HCT116 (cell line): ENCODE measurements around the gene FOXJ1. TPM values are rescaled to one million over a fixed set of nuclear protein-coding genes. Genes with fewer than 3 reads are reported as not detected.

Experiments used
- ATAC-seq: fragments of 200-7000 bp; cut with Tn5 transposase; 2 replicates; pipeline ENCODE4 v1.9.1; 2020; ENCODE audit warnings: mild to moderate bottlenecking, moderate library complexity
- BruUV-seq: library from RNA; stranded (reverse); fragments of 400-500 nt; replicated peaks from 2 replicates; lab custom pipeline; 2021; lab: Mats Ljungman, UMichigan
- CTCF ChIA-PET: fragments of 300-600 bp; sonication (Branson Sonifier 250); formaldehyde crosslinking; loops from one replicate; lab custom pipeline; 2021; ENCODE audit warnings: antibody characterized with exemption; lab: Charles Lee
- POLR2A ChIA-PET: fragments of 300-600, 350-600 bp; sonication (Branson Sonifier 250); formaldehyde crosslinking; loops from one replicate; lab custom pipeline; 2021; ENCODE audit warnings: antibody characterized with exemption; lab: Charles Lee
- RAD21 ChIA-PET, 2 experiments: fragments of 300-600 bp; sonication (Branson Sonifier 250); formaldehyde crosslinking; loops; one replicate each; lab custom pipeline; 2023; ENCODE audit warnings: low total read pairs in 2 of 2; ENCODE audit not compliant: uncharacterized antibody in 2 of 2, unreplicated experiment in 2 of 2, low non-redundant PET in 1 of 2; lab: Charles Lee
- DNase-seq: peaks from one replicate; pipeline ENCODE4 v3.0.0-alpha.2; 2010; ENCODE audit warnings: low read depth, low spot score
- H2AFZ ChIP-seq: fragments of 200-600 bp; shearing (Covaris generic), sonication (generic); 2 replicates; pipeline ENCODE4 v1.6.1; 2017; ENCODE audit warnings: low read depth, mixed run types, mixed read lengths, antibody characterized with exemption, low read length; ENCODE audit not compliant: poor library complexity, severe bottlenecking
- H3K27ac ChIP-seq: 2 replicates; pipeline ENCODE4 v1.5.1; 2012; ENCODE audit warnings: low read depth, low read length
- H3K27me3 ChIP-seq: fragments of 200-600 bp; sonication (generic); 2 replicates; pipeline ENCODE4 v1.6.1; 2016; ENCODE audit warnings: mixed run types, low read length, mixed read lengths; ENCODE audit not compliant: insufficient read depth
- H3K36me3 ChIP-seq, 2 experiments: fragments of 200-500 bp in 1 of 2; fragments of 200-600 bp in 1 of 2; sonication (Bioruptor generic) in 1 of 2; sonication (generic) in 1 of 2; 2 replicates each; pipeline versions ENCODE4 v1.5.1 to v1.6.1; 2014 to 2016; ENCODE audit warnings: low read length in 2 of 2, inconsistent platforms in 1 of 2, mixed read lengths in 1 of 2, mixed run types in 1 of 2; ENCODE audit not compliant: insufficient read depth in 2 of 2, control insufficient read depth in 1 of 2
- H3K4me1 ChIP-seq, 2 experiments: fragments of 200-600 bp in 1 of 2; sonication (generic) in 1 of 2; 2 replicates each; pipeline versions ENCODE4 v1.5.1 to v1.6.1; 2012 to 2017; ENCODE audit warnings: low read length in 2 of 2, inconsistent platforms in 1 of 2, mild to moderate bottlenecking in 1 of 2, mixed read lengths in 1 of 2, mixed run types in 1 of 2, moderate library complexity in 1 of 2; ENCODE audit not compliant: insufficient read depth in 2 of 2, control insufficient read depth in 1 of 2
- H3K4me2 ChIP-seq: fragments of 200-600 bp; sonication (generic); 2 replicates; pipeline ENCODE4 v1.6.1; 2017; ENCODE audit warnings: mixed run types, low read length, mixed read lengths
- H3K4me3 ChIP-seq, 2 experiments: fragments of 200-600 bp in 1 of 2; sonication (generic) in 1 of 2; replicated peaks in 1 of 2; 2 replicates each; pipeline ENCODE4 v1.5.1; 2011 to 2016; ENCODE audit warnings: low read length in 2 of 2, control low read depth in 1 of 2, low read depth in 1 of 2, mild to moderate bottlenecking in 1 of 2, mixed read lengths in 1 of 2, mixed run types in 1 of 2
- H3K79me2 ChIP-seq: fragments of 200-600 bp; sonication (generic); 2 replicates; pipeline ENCODE4 v1.6.1; 2017; ENCODE audit warnings: mild to moderate bottlenecking, mixed run types, low read length, moderate library complexity, mixed read lengths; ENCODE audit not compliant: insufficient read depth
- H3K9ac ChIP-seq: fragments of 200-600 bp; sonication (generic); 2 replicates; pipeline ENCODE4 v1.6.1; 2016; ENCODE audit warnings: low read length, mixed read lengths
- H3K9me2 ChIP-seq: fragments of 200-600 bp; sonication (generic), shearing (Covaris generic); 2 replicates; pipeline ENCODE4 v1.6.1; 2017; ENCODE audit warnings: mixed run types, mild to moderate bottlenecking, moderate library complexity; ENCODE audit not compliant: insufficient read depth
- H3K9me3 ChIP-seq, 2 experiments: fragments of 200-500 bp in 1 of 2; fragments of 200-600 bp in 1 of 2; sonication (Bioruptor generic) in 1 of 2; sonication (generic) in 1 of 2; 2 replicates each; pipeline ENCODE4 v1.6.1; 2014 to 2017; ENCODE audit warnings: low read length in 2 of 2, mixed read lengths in 2 of 2, inconsistent platforms in 1 of 2, low read depth in 1 of 2, mild to moderate bottlenecking in 1 of 2, mixed run types in 1 of 2, moderate library complexity in 1 of 2; ENCODE audit not compliant: control insufficient read depth in 1 of 2, insufficient read depth in 1 of 2
- H4K20me1 ChIP-seq: fragments of 200-600 bp; sonication (generic), shearing (Covaris generic); 2 replicates; pipeline ENCODE4 v1.6.1; 2017; ENCODE audit warnings: mixed run types, mild to moderate bottlenecking, moderate library complexity; ENCODE audit not compliant: insufficient read depth
- ATF3 ChIP-seq: IDR thresholded peaks from 2 replicates; pipeline ENCODE4 v1.6.1; 2012
- CBX3 ChIP-seq: IDR thresholded peaks from 2 replicates; pipeline ENCODE4 v1.6.1; 2012; ENCODE audit warnings: low read depth
- CEBPB ChIP-seq: IDR thresholded peaks from 2 replicates; pipeline ENCODE4 v1.6.1; 2012; ENCODE audit warnings: low read depth
- CTCF ChIP-seq, 3 experiments: fragments of 200-600 bp in 1 of 3; sonication (generic) in 1 of 3; IDR thresholded peaks in 2 of 3; conservative IDR thresholded peaks in 1 of 3; 2 replicates each; pipeline ENCODE4 v1.5.1; 2012 to 2017; ENCODE audit warnings: low read depth in 2 of 3, low read length in 2 of 3, antibody characterized with exemption in 1 of 3, borderline replicate concordance in 1 of 3, control low read depth in 1 of 3, mild to moderate bottlenecking in 1 of 3, mixed read lengths in 1 of 3, mixed run types in 1 of 3, moderate library complexity in 1 of 3; ENCODE audit not compliant: insufficient read depth in 1 of 3
- EGR1 ChIP-seq: IDR thresholded peaks from 2 replicates; pipeline ENCODE4 v1.6.1; 2012; ENCODE audit warnings: low read depth
- EZH2 ChIP-seq: fragments of 200-600 bp; sonication (generic); IDR thresholded peaks from 2 replicates; pipeline ENCODE4 v1.6.1; 2017; ENCODE audit warnings: antibody characterized with exemption, mixed run types
- EZH2phosphoT487 ChIP-seq: fragments of 200-600 bp; IDR thresholded peaks from 2 replicates; pipeline ENCODE4 v1.6.1; 2018; ENCODE audit warnings: antibody characterized with exemption, borderline replicate concordance
- FOSL1 ChIP-seq: IDR thresholded peaks from 2 replicates; pipeline ENCODE4 v1.6.1; 2012; ENCODE audit warnings: low read depth
- POLR2A ChIP-seq: IDR thresholded peaks from 2 replicates; pipeline ENCODE4 v1.7.0; 2011; ENCODE audit warnings: borderline replicate concordance; ENCODE audit not compliant: insufficient read depth, insufficient read length; ENCODE audit errors: extremely low read depth
- POLR2AphosphoS5 ChIP-seq: IDR thresholded peaks from 2 replicates; pipeline ENCODE4 v1.6.1; 2011; ENCODE audit warnings: mild to moderate bottlenecking, low read depth, low read length, moderate library complexity
- RAD21 ChIP-seq: IDR thresholded peaks from 2 replicates; pipeline ENCODE4 v1.6.1; 2012; ENCODE audit warnings: low read depth, mild to moderate bottlenecking
- SIN3A ChIP-seq: IDR thresholded peaks from 2 replicates; pipeline ENCODE4 v1.6.1; 2012; ENCODE audit warnings: low read depth
- SP1 ChIP-seq: IDR thresholded peaks from 2 replicates; pipeline ENCODE4 v1.6.1; 2012; ENCODE audit warnings: low read depth
- SRF ChIP-seq: IDR thresholded peaks from 2 replicates; pipeline ENCODE4 v1.6.1; 2012; ENCODE audit warnings: low read depth
- TCF7L2 ChIP-seq: IDR thresholded peaks from 2 replicates; pipeline ENCODE4 v1.7.0; 2011; ENCODE audit warnings: borderline replicate concordance, inconsistent platforms; ENCODE audit not compliant: insufficient read depth, insufficient read length; ENCODE audit errors: extremely low read depth
- YY1 ChIP-seq: IDR thresholded peaks from 2 replicates; pipeline ENCODE4 v1.6.1; 2011; ENCODE audit warnings: low read length, low read depth, moderate library complexity, mild to moderate bottlenecking; ENCODE audit not compliant: insufficient replicate concordance; ENCODE audit errors: extremely low read depth
- ZNF274 ChIP-seq: fragments of 200-500 bp; sonication (Bioruptor generic); IDR thresholded peaks from 2 replicates; pipeline ENCODE4 v1.6.1; 2014; ENCODE audit warnings: mild to moderate bottlenecking, low read depth, low read length, inconsistent platforms
- intact Hi-C: fragments of 100-400 bp; cut with micrococcal nuclease; formaldehyde crosslinking; loops from 2 replicates; pipeline ENCODE4 v1.10.0; 2022
- total RNA-seq: library from RNA; stranded (reverse); gene quantifications from one replicate; pipeline ENCODE4 v1.2.1, GENCODE V29; 2021; ENCODE audit not compliant: unreplicated experiment
- TF ChIP-seq, protein P1 (sequence below): IDR thresholded peaks from 2 replicates; pipeline ENCODE4 v1.6.1; 2012

FOXJ1 gene
- total RNA-seq, 1 experiment from 2014 or later, result 0.61 TPM

GRCh38 chr17:76174037-76174436, 33.0 kb upstream of the FOXJ1 start:
- Histone ChIP-seq H3K36me3 (no peaks in the 10 kb centered on the region), H3K4me1 (no peaks in the 10 kb centered on the region), H3K79me2 (no peaks in the 10 kb centered on the region), H3K9ac (no peak overlapping the region), H3K9me3 (no peaks in the 10 kb centered on the region), H3K4me2 (no peak overlapping the region), H4K20me1 (no peaks in the 10 kb centered on the region), H3K4me3 (no peak overlapping the region), H3K27ac (no peak overlapping the region), H3K9me2 (no peaks in the 10 kb centered on the region), H3K27me3 (no peaks in the 10 kb centered on the region), H2AFZ (no peak overlapping the region)
- intact Hi-C loops, result no loop called here
- ChIA-PET RAD21 (interaction anchor here in 1 of 2 experiments (0.6 kb wide), 1 partner anchor 8 kb away, joined by 3 read pairs; no protein-coding TSS in a partner anchor), CTCF (interaction anchor here (0.6 to 1.6 kb wide), 2 partner anchors 8 to 48 kb away, joined by 3 to 7 read pairs; no protein-coding TSS in a partner anchor), POLR2A (interaction anchor here (1.7 kb wide), 1 partner anchor 8 kb away, joined by 3 read pairs; no protein-coding TSS in a partner anchor)
- ATAC-seq (no peak), DNase-seq (no peak)
- BruUV-seq, result no TSS peak
- TF ChIP-seq EGR1 (no peak), CBX3 (no peak), ZNF274 (no peak), ATF3 (no peak), FOSL1 (no peak), YY1 (no peak), EZH2 (no peak), POLR2A (no peak), CTCF (IDR thresholded peaks at IDR 0.05 in 2 of 3, conservative IDR thresholded peaks at IDR 0.05 in 1 of 3; ENCODE audit: borderline replicate concordance in 1 of 3, insufficient read depth in 1 of 3, low read depth in 2 of 3, low read length in 2 of 3) (no peak), RAD21 (no peak), SP1 (no peak), POLR2AphosphoS5 (no peak), TCF7L2 (no peak), SIN3A (no peak), SRF (no peak), EZH2phosphoT487 (no peak), CEBPB (no peak)
- TF ChIP-seq, protein P1, sequence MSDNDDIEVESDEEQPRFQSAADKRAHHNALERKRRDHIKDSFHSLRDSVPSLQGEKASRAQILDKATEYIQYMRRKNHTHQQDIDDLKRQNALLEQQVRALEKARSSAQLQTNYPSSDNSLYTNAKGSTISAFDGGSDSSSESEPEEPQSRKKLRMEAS, result no peak
